ENCODE results near the gene MAPK1. TPM values are rescaled to one million over a fixed set of nuclear protein-coding genes. Genes with fewer than 3 reads are reported as not detected.
"Not testable (repeated sequence)": the region's sequence is repeated elsewhere in the genome, so short reads cannot be mapped to it uniquely, and the experiment has no call there.

Gene MAPK1
- total RNA-seq, 1 donor from 2014 or later, result 148 TPM

DNA sequence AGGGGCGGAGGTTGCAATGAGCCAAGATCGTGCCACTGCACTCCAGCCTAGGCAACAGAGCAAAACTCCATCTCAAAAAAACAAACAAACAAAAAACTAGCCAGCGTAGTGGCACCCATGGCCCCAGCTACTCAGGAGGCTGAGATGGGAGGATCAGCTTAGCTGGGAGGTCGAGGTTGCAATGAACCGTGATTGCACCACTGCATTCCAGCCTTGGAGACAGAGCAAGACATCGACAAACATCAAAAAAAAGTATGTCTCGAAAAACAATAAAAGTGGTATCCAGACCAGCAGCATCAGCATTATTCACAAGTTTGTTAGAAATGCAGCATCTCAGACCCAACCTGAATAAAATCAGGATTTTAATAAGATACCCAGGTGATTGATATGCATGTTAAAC, 6.2 kb upstream of the MAPK1 start:
- H2AFZ ChIP-seq (ENCODE audit: low read depth, low read length), result no peak overlapping the region
- H3K9ac ChIP-seq (ENCODE audit: low read length), result no peak overlapping the region
- no peaks in the 10 kb centered on the region for H4K20me1 ChIP-seq (ENCODE audit: insufficient read depth, low read length)
- no peaks in the 10 kb centered on the region for H3K4me1 ChIP-seq (ENCODE audit: insufficient read depth, low read length)
- H3K36me3 Mint-ChIP-seq (ENCODE audit: low read depth, unreplicated experiment), result no peaks in the 10 kb centered on the region
- H3K27me3 Mint-ChIP-seq (ENCODE audit: low read depth, unreplicated experiment), result peaks cover 7% of the 10 kb centered on the region
- no peak overlapping the region for H3K27ac Mint-ChIP-seq (ENCODE audit: unreplicated experiment)
- TF ChIP-seq EZH2 (IDR thresholded peaks at IDR 0.05; ENCODE audit: insufficient read depth, low read length), result no peak
- TF ChIP-seq, protein P1, sequence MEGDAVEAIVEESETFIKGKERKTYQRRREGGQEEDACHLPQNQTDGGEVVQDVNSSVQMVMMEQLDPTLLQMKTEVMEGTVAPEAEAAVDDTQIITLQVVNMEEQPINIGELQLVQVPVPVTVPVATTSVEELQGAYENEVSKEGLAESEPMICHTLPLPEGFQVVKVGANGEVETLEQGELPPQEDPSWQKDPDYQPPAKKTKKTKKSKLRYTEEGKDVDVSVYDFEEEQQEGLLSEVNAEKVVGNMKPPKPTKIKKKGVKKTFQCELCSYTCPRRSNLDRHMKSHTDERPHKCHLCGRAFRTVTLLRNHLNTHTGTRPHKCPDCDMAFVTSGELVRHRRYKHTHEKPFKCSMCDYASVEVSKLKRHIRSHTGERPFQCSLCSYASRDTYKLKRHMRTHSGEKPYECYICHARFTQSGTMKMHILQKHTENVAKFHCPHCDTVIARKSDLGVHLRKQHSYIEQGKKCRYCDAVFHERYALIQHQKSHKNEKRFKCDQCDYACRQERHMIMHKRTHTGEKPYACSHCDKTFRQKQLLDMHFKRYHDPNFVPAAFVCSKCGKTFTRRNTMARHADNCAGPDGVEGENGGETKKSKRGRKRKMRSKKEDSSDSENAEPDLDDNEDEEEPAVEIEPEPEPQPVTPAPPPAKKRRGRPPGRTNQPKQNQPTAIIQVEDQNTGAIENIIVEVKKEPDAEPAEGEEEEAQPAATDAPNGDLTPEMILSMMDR (IDR thresholded peaks at IDR 0.05; ENCODE audit: insufficient read depth, low read depth, low read length), result no peak
- no peak for DNase-seq (ENCODE audit: low read depth)
- no peaks in the 10 kb centered on the region for H3K79me2 ChIP-seq (ENCODE audit: insufficient read depth, low read length)
- no peak for FAIRE-seq
- H3K4me3 Mint-ChIP-seq (ENCODE audit: unreplicated experiment), result no peak overlapping the region
- no peak overlapping the region for H3K4me2 ChIP-seq (ENCODE audit: low read length)
- no peaks in the 10 kb centered on the region for H3K36me3 ChIP-seq (ENCODE audit: insufficient read depth, low read length)
- H3K4me3 ChIP-seq (ENCODE audit: insufficient read depth, low read depth, low read length), result no peak overlapping the region
- no peaks in the 10 kb centered on the region for H3K9me3 ChIP-seq (ENCODE audit: insufficient read depth, low read depth, low read length)
- H3K9me3 Mint-ChIP-seq (ENCODE audit: unreplicated experiment), result no peaks in the 10 kb centered on the region
- no peaks in the 10 kb centered on the region for H3K27me3 ChIP-seq (ENCODE audit: insufficient read depth, low read length)
- no peak overlapping the region for H3K27ac ChIP-seq (ENCODE audit: low read depth, low read length)
- H3K4me1 Mint-ChIP-seq (ENCODE audit: low read depth, unreplicated experiment), result no peaks in the 10 kb centered on the region

DNA sequence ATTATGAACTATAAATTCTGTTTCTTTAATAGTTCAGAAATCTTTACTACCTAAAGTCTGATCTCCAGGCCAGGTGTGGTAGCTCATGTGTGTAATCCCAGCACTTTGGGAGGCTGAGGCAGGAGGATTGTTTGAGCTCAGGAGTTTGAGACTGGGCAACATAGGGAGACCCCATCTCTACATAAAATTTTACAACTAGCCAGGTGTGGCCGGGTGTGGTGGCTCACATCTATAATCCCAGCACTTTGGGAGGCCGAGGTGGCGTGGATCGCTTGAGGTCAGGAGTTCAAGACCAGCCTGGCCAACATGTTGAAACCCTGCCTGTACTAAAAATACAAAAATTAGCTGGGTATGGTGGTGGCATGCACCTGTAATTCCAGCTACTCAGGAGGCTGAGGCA, 5.3 kb upstream of the MAPK1 start:
- not testable (repeated sequence) for H3K4me3 Mint-ChIP-seq (ENCODE audit: unreplicated experiment); H3K4me1 ChIP-seq (ENCODE audit: insufficient read depth, low read length); H3K9me3 ChIP-seq (ENCODE audit: insufficient read depth, low read depth, low read length); H3K27ac Mint-ChIP-seq (ENCODE audit: unreplicated experiment); H3K79me2 ChIP-seq (ENCODE audit: insufficient read depth, low read length); H3K9me3 Mint-ChIP-seq (ENCODE audit: unreplicated experiment); H2AFZ ChIP-seq (ENCODE audit: low read depth, low read length); H3K4me2 ChIP-seq (ENCODE audit: low read length); H3K27me3 ChIP-seq (ENCODE audit: insufficient read depth, low read length); H3K36me3 ChIP-seq (ENCODE audit: insufficient read depth, low read length); H3K4me3 ChIP-seq (ENCODE audit: insufficient read depth, low read depth, low read length); H3K27ac ChIP-seq (ENCODE audit: low read depth, low read length); H3K27me3 Mint-ChIP-seq (ENCODE audit: low read depth, unreplicated experiment); H3K9ac ChIP-seq (ENCODE audit: low read length); FAIRE-seq; H4K20me1 ChIP-seq (ENCODE audit: insufficient read depth, low read length); DNase-seq (ENCODE audit: low read depth); H3K4me1 Mint-ChIP-seq (ENCODE audit: low read depth, unreplicated experiment); H3K36me3 Mint-ChIP-seq (ENCODE audit: low read depth, unreplicated experiment)

DNA sequence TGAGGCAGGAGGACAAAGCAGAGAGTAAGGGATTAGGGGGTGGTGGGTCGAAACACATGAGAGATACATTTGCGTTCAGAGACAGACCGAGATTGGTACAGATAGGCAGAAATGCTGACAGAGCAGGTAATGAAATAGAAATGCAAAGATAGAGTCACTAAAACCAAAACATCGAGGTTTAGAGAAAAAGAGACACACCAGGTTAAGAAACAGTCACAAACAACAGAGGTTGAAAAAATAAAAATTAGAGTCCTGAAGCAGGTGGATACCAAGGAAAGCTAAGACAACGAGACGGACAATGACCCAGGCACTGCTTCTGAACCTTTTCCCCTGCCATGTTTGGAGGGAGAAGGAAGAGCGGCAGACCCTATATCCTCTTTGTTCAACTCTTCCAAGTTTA, 1.2 kb upstream of the MAPK1 start:
- no peak overlapping the region for H3K4me2 ChIP-seq (ENCODE audit: low read length)
- no peaks in the 10 kb centered on the region for H3K9me3 Mint-ChIP-seq (ENCODE audit: unreplicated experiment)

More for the DNA sequence above, 1.2 kb upstream of the MAPK1 start:
- peaks cover 33% of the 10 kb centered on the region for H4K20me1 ChIP-seq (ENCODE audit: insufficient read depth, low read length)
- no peaks in the 10 kb centered on the region for H3K9me3 ChIP-seq (ENCODE audit: insufficient read depth, low read depth, low read length)
- H3K27ac ChIP-seq (ENCODE audit: low read depth, low read length), result no peak overlapping the region
- Mint-ChIP-seq H3K4me3 (ENCODE audit: unreplicated experiment) (peak overlapping the region; percentile 84), H3K36me3 (ENCODE audit: low read depth, unreplicated experiment) (peaks cover 2% of the 10 kb centered on the region), H3K4me1 (ENCODE audit: low read depth, unreplicated experiment) (peaks cover 15% of the 10 kb centered on the region), H3K27ac (ENCODE audit: unreplicated experiment) (no peak overlapping the region), H3K27me3 (ENCODE audit: low read depth, unreplicated experiment) (no peaks in the 10 kb centered on the region)
- H3K4me3 ChIP-seq (ENCODE audit: insufficient read depth, low read depth, low read length), result no peak overlapping the region
- FAIRE-seq, result no peak
- H3K4me1 ChIP-seq (ENCODE audit: insufficient read depth, low read length), result no peaks in the 10 kb centered on the region
- no peaks in the 10 kb centered on the region for H3K27me3 ChIP-seq (ENCODE audit: insufficient read depth, low read length)
- TF ChIP-seq, protein P1 (IDR thresholded peaks at IDR 0.05; ENCODE audit: insufficient read depth, low read depth, low read length), result no peak
- TF ChIP-seq EZH2 (IDR thresholded peaks at IDR 0.05; ENCODE audit: insufficient read depth, low read length), result no peak
- no peak overlapping the region for H2AFZ ChIP-seq (ENCODE audit: low read depth, low read length)
- H3K9ac ChIP-seq (ENCODE audit: low read length), result no peak overlapping the region
- DNase-seq (ENCODE audit: low read depth), result no peak
- H3K36me3 ChIP-seq (ENCODE audit: insufficient read depth, low read length), result no peaks in the 10 kb centered on the region
- peaks cover 37% of the 10 kb centered on the region for H3K79me2 ChIP-seq (ENCODE audit: insufficient read depth, low read length)
